Gastrocnemius medialis (tissue), 4 donors: ENCODE results near the gene MAN2A1.

Source experiments
- POLR2A ChIP-seq, 2 donors: fragments of 450-650 bp; IDR thresholded peaks; one replicate each; pipeline ENCODE4 v1.6.1; 2017; ENCODE audit warnings: antibody characterized with exemption in 2 of 2, mild to moderate bottlenecking in 2 of 2, moderate library complexity in 2 of 2
- TF ChIP-seq, protein P1 (sequence below), 5 experiments: fragments of 450-650 bp in 3 of 5; fragments of 200-600 bp in 2 of 5; sonication (generic) in 2 of 5; IDR thresholded peaks in 4 of 5; conservative IDR thresholded peaks in 1 of 5; 1 replicate in 4 of 5; 2 replicates in 1 of 5; pipeline ENCODE4 v1.5.1; 2016 to 2019; ENCODE audit warnings: antibody characterized with exemption in 5 of 5, mild to moderate bottlenecking in 3 of 5, moderate library complexity in 3 of 5

DNA sequence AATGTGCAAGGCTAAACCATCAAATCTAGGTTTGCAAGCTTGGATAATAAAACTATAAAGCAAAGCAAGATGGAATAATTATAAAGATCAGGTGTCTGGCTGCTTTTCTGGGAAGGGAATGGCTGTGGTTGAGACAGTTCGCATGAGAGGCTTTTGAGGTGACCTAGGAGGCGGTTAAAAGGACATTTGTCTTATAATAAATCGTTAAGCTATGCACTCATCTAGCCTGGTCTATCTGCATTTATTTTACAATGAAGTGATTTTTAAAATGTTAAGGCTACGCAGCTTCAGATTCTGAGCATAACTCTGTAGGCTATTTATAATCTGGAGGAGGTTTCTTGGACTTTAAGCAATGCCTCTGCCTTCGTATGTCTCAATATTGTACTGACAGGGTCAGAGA is 29.4 kb upstream of the MAN2A1 start:
- TF ChIP-seq POLR2A (IDR thresholded peaks at IDR 0.05) = no peak
- TF ChIP-seq, protein P1, sequence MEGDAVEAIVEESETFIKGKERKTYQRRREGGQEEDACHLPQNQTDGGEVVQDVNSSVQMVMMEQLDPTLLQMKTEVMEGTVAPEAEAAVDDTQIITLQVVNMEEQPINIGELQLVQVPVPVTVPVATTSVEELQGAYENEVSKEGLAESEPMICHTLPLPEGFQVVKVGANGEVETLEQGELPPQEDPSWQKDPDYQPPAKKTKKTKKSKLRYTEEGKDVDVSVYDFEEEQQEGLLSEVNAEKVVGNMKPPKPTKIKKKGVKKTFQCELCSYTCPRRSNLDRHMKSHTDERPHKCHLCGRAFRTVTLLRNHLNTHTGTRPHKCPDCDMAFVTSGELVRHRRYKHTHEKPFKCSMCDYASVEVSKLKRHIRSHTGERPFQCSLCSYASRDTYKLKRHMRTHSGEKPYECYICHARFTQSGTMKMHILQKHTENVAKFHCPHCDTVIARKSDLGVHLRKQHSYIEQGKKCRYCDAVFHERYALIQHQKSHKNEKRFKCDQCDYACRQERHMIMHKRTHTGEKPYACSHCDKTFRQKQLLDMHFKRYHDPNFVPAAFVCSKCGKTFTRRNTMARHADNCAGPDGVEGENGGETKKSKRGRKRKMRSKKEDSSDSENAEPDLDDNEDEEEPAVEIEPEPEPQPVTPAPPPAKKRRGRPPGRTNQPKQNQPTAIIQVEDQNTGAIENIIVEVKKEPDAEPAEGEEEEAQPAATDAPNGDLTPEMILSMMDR (IDR thresholded peaks at IDR 0.05 in 4 of 5, conservative IDR thresholded peaks at IDR 0.05 in 1 of 5) = no peak
